Loucy (cell line): ENCODE measurements around the gene UCHL1.

Experiments
- CTCF ChIP-seq: fragments of 200-600 bp; sonication (generic); conservative IDR thresholded peaks from 2 replicates; pipeline ENCODE4 v1.5.1; 2014; ENCODE audit warnings: mild to moderate bottlenecking, antibody characterized with exemption, low read length
- EZH2phosphoT487 ChIP-seq: fragments of 200-600 bp; IDR thresholded peaks from 2 replicates; pipeline ENCODE4 v1.6.1; 2018; ENCODE audit warnings: antibody characterized with exemption, mild to moderate bottlenecking, moderate library complexity, borderline replicate concordance

- TF ChIP-seq CTCF, result no peak
- no peak for TF ChIP-seq EZH2phosphoT487
These were observed 29.1 kb downstream of the UCHL1 start for GRCh38 chr4:41285864-41286235.
